Fibroblast of peridontal ligament (primary cell): ENCODE data around the gene PLD6.
"Not testable (repeated sequence)": the region's sequence is repeated elsewhere in the genome, so short reads cannot be mapped to it uniquely, and the experiment has no call there.

Source experiments
- DNase-seq: peaks from one replicate; pipeline ENCODE4 v3.0.0-alpha.2; 2010; ENCODE audit errors: extremely low read depth

Gene PLD6, protein sequence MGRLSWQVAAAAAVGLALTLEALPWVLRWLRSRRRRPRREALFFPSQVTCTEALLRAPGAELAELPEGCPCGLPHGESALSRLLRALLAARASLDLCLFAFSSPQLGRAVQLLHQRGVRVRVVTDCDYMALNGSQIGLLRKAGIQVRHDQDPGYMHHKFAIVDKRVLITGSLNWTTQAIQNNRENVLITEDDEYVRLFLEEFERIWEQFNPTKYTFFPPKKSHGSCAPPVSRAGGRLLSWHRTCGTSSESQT

DNA sequence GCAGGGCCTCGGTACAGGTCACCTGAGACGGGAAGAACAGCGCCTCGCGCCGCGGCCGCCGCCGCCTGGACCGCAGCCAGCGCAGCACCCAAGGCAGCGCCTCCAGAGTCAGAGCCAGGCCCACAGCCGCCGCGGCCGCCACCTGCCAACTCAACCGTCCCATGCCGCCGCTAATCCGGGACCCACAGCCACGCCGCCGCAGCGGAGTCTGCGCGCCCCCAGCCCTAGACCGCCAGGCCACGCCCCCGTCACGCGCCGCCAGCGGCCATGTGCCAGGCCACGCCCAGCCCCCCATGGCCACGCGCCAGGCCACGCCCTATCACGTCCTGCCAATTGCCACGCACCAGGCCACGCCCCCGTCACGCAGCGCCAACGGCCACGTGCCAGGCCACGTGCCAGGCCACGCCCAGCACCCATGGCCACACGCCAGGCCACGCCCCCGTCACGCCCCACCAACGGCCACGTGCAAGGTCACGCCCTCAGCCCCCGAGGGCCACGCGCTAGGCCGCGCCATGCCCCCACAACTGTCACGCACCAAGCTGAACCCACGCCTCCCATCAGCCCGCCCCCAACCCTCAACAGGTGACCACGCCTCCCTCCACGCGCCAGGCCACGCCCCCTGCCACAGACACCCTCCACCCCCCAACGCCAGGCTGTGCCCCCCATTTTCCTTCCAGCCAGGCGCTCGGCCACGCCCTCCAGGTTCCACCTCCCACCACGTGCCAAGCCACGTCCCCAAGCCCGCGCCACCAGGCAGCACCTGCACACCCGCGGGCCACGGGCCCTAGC, at the start of gene PLD6:
PLD6 (minus strand) TSS at position 210 of the 789 bp plus-strand sequence; CDS start at position 163, 47 bp downstream.
- peak; percentile 50 for DNase-seq

DNA sequence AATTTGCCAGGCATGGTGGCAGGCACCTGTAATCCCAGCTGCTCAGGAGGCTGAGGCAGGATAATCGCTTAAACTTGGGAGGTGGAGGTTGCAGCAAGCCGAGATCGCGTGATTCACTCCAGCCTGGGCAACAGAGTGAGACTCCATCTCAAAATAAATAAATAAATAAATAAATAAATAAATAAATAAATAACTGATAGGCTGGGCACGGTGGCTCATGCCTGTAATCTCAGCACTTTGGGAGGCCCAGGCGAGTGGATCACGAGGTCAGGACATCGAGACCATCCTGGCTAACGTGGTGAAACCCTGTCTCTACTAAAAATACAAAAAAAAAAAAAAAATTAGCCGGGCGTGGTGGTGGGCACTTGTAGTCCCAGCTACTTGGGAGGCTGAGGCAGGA, 49.6 kb upstream of the PLD6 start:
- DNase-seq = not testable (repeated sequence)

DNA sequence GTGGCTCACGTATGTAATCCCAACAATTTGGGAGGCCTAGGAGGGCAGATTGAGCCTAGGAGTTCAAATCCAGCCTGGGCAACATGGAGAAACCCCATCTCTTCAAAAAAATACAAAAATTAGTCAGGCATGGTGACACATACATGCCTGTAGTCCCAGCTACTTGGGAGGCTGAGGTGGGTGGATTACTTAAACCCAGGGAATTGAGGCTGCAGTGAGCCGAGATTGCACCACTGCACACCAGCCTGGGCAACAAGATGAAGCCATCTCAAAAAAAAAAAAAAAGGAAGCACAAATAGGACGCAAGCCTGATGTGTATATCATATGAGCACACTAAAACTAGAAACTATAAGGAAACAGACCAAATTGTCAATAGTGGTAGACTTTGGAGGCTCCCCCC, 47.9 kb upstream of the PLD6 start:
- peak; percentile 5 for DNase-seq

DNA sequence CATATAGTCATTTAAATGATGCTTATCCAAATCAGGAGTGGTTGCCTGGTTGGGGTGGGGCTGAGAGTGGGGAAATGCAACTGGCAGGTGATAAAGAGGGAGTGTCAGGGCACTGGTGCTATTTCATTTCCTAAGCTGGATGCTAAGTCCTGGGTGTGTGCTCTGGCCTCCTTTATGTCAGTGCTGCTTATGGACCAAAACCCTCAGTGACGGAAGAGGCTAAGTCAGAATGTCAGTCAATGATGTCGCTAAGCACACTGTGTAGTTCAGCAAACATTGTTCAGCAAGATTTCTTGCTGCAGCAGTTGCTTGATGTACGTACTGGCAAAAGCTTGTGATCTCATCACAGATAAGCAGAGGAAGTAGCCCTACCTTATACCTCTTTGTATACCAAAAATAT, 47.3 kb upstream of the PLD6 start:
- no peak for DNase-seq

DNA sequence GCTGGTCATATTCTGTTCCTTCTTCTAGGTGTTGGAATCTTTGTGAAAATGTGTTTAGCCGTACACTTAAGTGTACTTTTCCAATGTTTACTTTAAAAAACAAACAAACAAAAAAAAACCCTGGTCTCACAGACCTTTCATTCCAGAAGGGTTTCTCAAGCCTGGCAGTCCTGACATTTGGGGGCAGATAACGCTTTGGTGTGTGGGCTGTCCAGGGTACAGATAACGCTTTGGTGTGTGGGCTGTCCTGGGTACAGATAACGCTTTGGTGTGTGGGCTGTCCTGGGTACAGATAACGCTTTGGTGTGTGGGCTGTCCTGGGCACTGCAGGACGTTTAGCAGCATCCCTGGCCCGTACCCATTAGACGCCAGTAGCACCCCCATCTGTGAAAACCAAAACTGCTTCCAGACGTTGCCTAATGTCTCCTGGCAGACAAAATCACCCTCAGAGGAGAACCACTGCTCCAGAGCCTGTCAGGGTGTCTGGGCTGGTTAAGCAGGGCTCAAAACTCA, 46.1 kb upstream of the PLD6 start:
- DNase-seq = no peak

DNA sequence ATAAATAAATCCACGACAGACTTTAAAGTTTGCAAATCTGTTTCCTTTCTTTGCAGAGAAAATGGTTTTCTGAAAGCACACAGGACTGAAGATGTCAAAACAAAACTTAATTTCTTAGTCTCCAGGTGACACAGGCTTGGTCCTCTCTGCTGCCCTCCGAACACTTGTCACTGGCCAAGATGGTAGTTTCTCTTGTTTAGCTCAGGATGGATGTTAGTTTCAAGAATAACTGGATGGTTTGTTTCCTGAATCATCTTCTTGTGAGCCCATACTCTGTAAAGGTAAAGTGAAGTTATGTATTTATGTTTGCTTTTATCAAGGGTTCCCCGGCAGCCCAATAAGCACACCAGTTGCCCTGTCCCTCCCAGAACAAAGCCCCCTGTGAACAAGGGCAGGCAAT, 40.7 kb upstream of the PLD6 start:
- DNase-seq = no peak

DNA sequence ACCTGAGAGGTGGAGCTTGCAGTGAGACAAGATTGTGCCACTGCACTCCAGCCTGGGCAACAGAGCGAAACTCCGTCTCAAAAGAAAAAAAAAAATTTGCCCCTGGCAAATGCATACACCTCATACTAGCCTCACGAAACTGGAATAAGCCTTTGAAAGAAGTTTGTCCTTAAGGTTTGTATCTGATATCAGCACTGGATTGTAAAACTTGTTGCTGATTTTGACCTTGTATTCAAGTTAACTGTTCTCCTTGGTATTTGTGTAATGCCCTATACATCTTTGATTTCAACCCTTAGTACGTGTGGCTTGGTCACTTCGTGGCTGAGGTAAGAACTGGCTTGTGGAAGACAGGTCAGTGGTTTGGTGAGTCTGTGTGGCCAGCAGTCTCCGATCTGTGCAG, 37.0 kb upstream of the PLD6 start:
- no peak for DNase-seq

DNA sequence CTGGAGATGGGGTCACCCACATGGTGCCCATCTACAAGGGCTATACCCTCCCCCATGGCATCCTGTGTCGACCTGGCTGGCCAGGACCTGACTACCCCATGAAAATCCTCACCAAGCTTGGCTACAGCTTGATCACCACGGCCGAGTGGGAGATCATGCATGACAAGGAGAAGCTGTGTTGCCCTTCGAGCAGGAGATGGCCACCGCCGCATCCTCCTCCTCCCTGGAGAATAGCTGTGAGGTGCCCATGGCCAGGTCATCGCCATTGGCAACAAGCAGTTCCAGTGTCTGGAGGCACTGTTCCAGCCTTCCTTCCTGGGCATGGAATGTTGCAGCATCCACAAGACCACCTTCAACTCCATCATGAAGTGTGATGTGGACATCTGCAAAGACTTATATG, 36.1 kb upstream of the PLD6 start:
- no peak for DNase-seq

DNA sequence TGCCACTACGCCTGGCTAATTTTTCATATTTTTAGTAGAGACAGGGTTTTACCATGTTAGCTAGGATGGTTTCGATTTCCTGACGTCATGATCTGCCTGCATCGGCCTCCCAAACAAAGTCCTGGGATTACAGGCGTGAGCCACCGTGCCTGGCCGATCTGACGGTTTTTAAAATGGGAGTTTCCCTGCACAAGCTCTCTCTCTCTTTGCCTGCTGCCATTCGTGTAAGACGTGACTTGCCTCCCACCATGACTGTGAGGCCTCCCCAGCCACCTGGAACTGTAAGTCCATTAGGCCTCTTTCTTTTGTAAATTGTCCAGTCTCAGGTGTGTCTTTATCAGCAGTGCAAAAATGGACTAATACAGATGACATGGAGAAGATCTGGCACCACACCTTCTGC, 35.5 kb upstream of the PLD6 start:
- no peak for DNase-seq

DNA sequence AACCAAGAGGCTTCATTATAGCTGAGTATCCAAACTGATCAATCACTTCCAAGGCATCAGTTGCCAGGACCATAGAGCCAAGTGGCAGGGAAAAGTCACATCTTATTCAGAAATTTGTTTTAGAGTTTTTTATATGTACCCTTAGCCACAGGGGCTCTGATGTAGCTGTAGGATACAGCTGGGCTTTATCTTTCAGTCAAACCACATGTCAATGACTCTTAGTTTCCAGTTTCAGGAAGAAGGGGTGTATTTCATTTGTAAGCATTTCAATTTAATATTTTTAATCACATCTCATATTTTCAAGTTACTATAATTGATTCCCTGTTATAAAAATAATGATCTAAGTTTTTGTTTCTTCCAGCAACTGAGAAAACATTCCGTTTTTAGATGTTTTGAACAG, 33.7 kb upstream of the PLD6 start:
- no peak for DNase-seq

DNA sequence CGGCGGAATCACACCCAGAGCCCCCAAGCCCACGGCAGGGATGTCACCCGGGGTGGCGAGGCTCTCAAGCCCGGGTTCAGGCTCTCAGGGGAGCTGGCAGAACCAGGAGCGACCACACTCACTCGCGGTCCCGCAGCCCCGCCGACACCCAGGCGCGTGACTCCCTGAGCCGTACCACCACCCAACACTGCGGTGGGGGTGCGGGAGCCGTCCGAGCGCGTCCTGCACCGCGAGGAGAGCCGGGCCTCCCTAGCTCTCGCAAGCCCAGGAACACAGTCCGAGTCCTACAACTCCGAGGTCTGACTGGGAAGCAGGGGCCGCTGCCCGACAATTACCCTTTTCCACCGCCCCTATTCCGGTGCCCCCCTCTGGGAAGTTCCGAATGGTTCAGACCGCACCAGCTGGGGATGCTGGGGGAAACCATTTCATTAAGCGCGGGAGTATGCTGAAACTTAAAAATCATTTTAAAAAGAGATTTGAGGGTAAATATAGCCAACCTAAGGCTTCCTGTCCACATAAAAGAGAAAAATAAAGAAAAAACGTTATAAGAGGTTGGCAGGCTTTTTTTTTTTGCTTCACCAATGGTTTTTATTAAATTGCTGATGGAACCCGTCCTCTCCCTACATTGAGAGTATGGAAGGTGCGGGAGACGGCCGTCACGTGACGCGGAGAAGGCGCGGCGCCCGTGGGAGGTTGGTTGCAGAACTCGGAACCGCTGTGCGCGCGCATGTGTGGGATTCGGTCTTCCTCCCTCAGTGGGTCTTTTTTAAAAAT, 31.1 kb upstream of the PLD6 start, which contains the start of gene FLCN:
FLCN (minus strand) TSS at position 143 of the 774 bp plus-strand sequence. CDS start 9,031 bp downstream, outside the sequence.
- peak; percentile 94 for DNase-seq

DNA sequence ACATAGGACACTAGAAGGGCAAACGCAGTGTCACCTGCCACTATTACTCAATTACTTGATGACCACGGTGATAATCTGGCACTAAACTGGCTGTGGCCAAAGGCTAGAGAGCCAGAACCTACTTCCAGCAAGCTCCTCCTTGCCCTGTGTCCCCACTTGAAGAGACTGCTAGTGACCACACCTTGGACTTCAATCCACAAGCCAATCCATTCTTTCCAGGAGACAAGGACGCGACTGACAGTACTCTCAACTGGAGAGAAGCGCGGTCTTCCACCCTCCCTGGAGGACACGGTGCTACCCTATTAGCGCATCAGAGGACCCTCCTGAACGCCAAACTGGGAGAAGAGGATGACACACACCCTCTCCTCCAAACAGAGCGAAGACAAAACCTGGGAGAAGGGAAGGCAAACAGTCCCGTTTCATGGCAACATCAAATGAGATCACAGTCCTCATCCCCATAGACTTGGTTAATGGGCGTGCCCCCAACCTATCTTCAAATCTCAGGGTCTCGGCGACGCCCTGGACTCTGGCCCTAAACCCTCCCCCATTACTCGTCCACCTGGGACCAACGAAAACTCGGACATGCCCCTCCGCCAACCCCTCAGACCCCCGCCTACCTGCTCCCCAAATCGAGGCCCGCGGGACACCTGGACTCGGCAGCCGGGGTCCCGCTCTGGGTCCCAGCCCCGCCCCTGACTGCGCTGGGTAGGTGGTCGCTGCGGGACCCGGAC, 30.3 kb upstream of the PLD6 start:
- peak; percentile 35 for DNase-seq

DNA sequence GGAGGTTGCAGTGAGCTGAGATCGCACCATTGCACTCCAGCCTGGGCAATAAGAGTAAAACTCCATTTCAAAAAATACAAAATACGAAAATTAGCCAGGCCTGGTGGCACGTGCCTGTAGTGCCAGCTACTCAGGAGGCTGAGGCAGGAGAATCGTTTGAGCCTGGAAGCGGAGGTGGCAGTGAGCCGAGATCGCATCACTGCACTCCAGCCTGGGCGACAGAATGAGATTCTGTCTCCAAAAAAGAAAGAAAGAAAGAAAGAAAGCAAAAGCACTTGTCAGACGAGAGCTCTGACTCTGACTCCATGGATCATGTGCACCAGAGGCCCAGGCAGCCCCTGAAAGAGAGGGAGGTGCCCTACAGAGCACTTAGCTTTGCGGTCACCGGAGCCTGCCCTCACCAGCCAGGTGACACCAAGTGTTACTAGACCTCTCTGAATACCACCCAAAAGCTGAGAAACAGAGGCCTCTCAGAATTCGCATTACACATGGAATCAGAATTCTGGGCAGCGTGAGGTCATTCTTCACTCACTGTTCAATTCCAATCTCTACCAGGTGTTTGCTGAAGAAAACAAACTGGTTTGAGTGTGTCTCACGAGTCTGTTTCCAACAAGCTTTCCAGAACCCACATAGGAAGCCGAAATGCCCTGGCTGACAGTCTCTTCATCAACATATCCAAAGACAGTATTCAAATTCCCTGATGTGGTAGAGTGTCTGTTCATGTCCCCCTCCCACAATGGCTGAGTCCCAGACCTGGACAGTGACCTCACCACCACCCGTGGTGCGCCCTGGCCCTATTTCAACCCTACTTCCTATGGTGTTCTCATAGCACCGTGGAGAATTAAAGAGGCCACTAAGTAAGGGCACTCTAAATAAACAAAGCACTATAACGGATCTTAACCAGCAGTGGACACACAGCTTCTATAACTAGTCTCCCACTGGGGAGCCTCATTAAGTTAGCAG, 29.4 kb upstream of the PLD6 start:
- peak; percentile 19 for DNase-seq

DNA sequence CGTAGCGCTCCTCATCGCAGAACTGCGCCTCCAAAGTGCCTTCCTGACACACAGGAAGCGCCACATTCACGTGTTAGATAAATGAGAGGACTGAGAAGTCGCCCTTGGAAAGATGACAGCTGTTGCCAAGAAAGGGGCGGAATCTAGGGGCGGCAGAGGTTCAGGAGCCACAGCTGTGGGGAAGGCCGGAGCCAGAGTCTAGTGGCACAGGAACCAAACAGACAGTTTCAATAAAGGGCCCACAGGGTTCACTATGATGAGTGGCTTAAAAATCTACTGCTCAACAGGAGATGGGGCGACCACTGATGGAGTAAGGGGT, 26.1 kb upstream of the PLD6 start:
- no peak for DNase-seq

DNA sequence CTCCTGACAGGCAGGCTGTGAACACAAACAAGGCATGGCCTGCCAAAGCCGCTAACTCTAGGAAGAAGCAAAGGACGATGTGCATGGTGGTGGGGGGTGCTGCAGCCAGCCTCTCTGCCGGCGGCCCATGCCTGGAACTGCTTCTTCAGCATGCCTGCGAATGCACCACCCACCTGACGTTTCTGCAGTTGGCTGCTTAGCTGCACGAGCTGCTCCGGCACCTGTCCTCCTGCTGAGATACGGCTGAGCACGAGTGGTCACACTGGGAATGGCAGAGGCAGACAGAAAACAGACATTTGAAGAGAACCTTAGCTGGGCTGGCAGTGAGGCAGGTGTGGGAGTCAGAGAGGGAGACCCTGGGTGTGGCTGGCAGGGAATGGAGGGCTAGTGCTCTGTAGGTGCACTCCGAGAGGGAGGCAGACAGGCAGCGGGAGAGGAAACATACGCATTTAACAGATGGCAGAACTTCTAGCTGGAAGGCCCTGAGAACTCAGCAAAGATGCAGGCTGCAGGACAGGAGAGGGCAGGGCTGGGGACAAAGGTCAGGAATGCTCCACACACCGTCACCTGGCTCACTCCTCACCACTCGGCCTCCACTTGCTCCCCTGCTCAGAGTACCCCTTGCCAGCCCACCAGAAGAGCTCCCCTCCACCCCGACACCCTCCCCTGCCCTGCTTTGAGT, 25.6 kb upstream of the PLD6 start:
- no peak for DNase-seq

DNA sequence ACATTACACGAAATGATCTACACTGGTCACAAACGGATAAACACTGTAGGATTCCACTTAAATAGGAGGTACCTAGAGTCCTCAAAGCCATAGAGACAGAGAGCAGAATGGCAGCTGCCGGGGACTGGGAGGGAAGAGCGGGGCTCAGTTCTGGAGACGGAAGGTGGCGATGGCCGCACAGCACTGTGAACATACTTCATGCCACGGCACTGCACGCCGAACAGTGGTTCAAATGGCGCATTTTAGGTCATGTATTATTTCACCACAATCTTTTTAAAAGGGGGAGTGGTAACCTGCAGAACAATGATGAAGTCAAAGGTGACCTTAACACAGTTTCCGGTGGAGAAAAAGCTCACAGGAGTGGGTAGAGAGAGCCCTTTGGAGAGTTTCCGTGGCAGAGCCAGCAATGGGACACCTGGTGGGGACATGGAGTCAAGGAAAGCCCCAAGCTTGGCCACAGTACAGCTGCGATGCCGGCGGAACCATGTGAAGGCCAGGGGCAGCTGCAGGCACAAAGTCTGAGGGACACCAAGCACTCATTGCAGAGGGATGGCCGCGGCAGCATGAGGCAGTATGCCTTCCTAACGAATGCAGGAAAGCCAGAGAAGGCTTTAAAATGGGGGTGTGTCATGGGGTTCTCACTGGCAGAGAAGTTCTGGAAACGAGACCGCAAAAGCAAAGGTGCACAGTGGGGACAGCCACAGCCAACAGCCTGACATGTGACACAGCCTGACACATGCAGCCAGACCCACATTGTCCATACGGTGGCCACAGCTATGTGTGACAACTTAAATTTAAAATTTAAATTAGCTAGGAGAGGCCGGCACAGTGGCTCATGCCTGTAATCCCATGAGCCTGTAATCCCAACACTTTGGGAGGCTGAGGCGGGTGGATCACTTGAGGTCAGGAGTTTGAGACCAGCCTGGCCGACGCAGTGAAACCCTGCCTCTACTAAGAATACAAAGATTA, 23.6 kb upstream of the PLD6 start:
- no peak for DNase-seq

DNA sequence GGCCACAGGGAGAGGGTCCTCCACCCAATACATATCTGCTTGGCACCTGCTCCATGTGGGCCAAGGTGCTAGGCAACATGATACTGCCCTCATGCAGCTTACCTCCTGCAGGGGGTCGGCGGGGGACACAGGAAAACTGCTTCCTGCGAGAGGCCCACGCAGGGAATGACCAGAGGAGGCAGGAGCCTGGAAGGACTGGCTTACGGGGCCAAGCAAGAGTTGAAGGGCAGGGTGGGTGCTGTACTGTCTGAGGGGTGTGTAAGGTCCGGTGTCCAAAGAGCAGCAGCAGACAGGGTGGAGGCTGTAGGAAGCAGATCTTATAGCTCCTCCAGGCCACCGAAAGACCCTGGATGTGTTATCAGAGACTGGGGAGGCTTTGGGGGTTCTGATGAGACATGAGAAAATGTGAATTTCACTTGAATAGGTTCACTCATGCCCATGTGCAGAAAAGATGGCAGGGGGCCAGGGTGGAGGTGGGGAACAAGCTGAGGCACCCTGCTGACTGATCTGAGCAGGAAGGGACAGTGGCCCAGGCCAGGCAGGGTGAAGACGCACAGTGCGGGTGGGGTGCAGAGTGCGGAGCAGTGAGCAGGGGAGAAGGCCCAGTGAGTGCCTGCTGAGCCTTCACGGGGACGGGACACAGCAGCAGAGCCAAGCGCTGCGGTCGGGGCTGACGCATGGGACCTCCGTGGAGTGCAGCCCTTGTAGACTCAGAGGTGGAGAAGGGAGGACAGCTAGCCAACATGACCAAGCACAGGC, 22.6 kb upstream of the PLD6 start:
- DNase-seq = no peak
